GM23248 (cell line): ENCODE results near the gene PPY. TPM values are rescaled to one million over a fixed set of nuclear protein-coding genes. Genes with fewer than 3 reads are reported as not detected.

Experiments used
- DNase-seq: peaks from one replicate; pipeline ENCODE4 v3.0.0-alpha.2; 2015
- H2AFZ ChIP-seq: fragments of 200-600 bp; sonication (generic); 2 replicates; pipeline ENCODE4 v1.6.1; 2016; ENCODE audit warnings: antibody characterized with exemption
- H3F3A ChIP-seq: fragments of 200-600 bp; sonication (generic); 2 replicates; pipeline ENCODE4 v1.6.1; 2016; ENCODE audit warnings: mild to moderate bottlenecking, antibody characterized with exemption, mixed run types; ENCODE audit not compliant: insufficient read depth
- H3K27ac ChIP-seq: fragments of 200-600 bp; sonication (generic); 2 replicates; pipeline ENCODE4 v1.5.1; 2016; ENCODE audit warnings: mild to moderate bottlenecking
- H3K27me3 ChIP-seq: fragments of 200-600 bp; sonication (generic); replicated peaks from 2 replicates; pipeline ENCODE4 v1.6.1; 2016; ENCODE audit warnings: mild to moderate bottlenecking; ENCODE audit not compliant: insufficient read depth
- H3K36me3 ChIP-seq: fragments of 200-600 bp; sonication (generic); 2 replicates; pipeline ENCODE4 v1.6.1; 2016; ENCODE audit warnings: low read depth, mild to moderate bottlenecking
- H3K4me1 ChIP-seq: fragments of 200-600 bp; sonication (generic); 2 replicates; pipeline ENCODE4 v1.6.1; 2016; ENCODE audit warnings: mild to moderate bottlenecking; ENCODE audit not compliant: insufficient read depth
- H3K4me2 ChIP-seq: fragments of 200-600 bp; sonication (generic); one replicate; pipeline ENCODE4 v1.6.1; 2016; ENCODE audit warnings: mild to moderate bottlenecking; ENCODE audit not compliant: unreplicated experiment
- H3K4me3 ChIP-seq: fragments of 200-600 bp; sonication (generic); 2 replicates; pipeline ENCODE4 v1.5.1; 2016; ENCODE audit warnings: mild to moderate bottlenecking
- H3K79me2 ChIP-seq: fragments of 200-600 bp; sonication (generic); 2 replicates; pipeline ENCODE4 v1.6.1; 2016; ENCODE audit warnings: mild to moderate bottlenecking; ENCODE audit not compliant: insufficient read depth
- H3K9ac ChIP-seq: fragments of 200-600 bp; sonication (generic); 2 replicates; pipeline ENCODE4 v1.6.1; 2016; ENCODE audit warnings: mild to moderate bottlenecking
- H3K9me2 ChIP-seq: fragments of 200-600 bp; sonication (generic); 2 replicates; pipeline ENCODE4 v1.6.1; 2016; ENCODE audit warnings: mixed run types, mild to moderate bottlenecking, moderate library complexity; ENCODE audit not compliant: insufficient read depth
- H3K9me3 ChIP-seq: fragments of 200-600 bp; sonication (generic); one replicate; pipeline ENCODE4 v1.6.1; 2017; ENCODE audit warnings: low read depth
- H4K20me1 ChIP-seq: fragments of 200-600 bp; sonication (generic); 2 replicates; pipeline ENCODE4 v1.6.0; 2016; ENCODE audit not compliant: insufficient read depth
- EZH2 ChIP-seq: fragments of 200-600 bp; sonication (generic); IDR thresholded peaks from 2 replicates; pipeline ENCODE4 v1.6.1; 2018; ENCODE audit warnings: antibody characterized with exemption, mild to moderate bottlenecking; ENCODE audit not compliant: insufficient read depth, poor library complexity, severe bottlenecking
- EZH2phosphoT487 ChIP-seq: fragments of 200-600 bp; sonication (generic); IDR thresholded peaks from 2 replicates; pipeline ENCODE4 v1.6.1; 2018; ENCODE audit warnings: antibody characterized with exemption, moderate library complexity, mild to moderate bottlenecking, low read depth; ENCODE audit not compliant: insufficient read depth
- WGBS, 2 experiments: methylation state at CpG; one replicate each; pipeline ENCODE4 v1.1.6; 2015 to 2017; ENCODE audit warnings: low lambda C conversion rate in 2 of 2, low coverage in 1 of 2; ENCODE audit errors: missing lambda C conversion rate in 2 of 2; 5-methylcytosine and 5-hydroxymethylcytosine counted together
- in situ Hi-C: fragments of 300-500 bp; cut with MboI; formaldehyde crosslinking; loops from 2 replicates; pipeline ENCODE4 v1.15.0; 2020
- polyA plus RNA-seq: library from polyadenylated mRNA; unstranded; fragments of >200 nt; fragmentation: Nextera tagmentation; extraction: Ambion mirVana; gene quantifications from 2 replicates; pipeline ENCODE4 v1.2.1, GENCODE V29; 2016
- total RNA-seq: library from RNA; depleted of rRNA; stranded (reverse); fragments of >200 nt; shearing (Covaris generic); gene quantifications from 2 replicates; pipeline ENCODE4 v1.2.3, GENCODE V29; 2014

The PPY gene
- total and polyA plus RNA-seq, 2 experiments from 2014 or later, result not detected

- Histone ChIP-seq H3K4me1 (peaks cover 8% of the 10 kb centered on the region), H3K9me3 (no peaks in the 10 kb centered on the region), H3F3A (peaks cover 7% of the 10 kb centered on the region; the same call in 1 of the 2 replicates), H3K9me2 (no peaks in the 10 kb centered on the region), H4K20me1 (no peaks in the 10 kb centered on the region), H3K79me2 (no peaks in the 10 kb centered on the region), H3K4me3 (no peak overlapping the region), H3K4me2 (no peak overlapping the region), H3K27ac (no peak overlapping the region), H3K27me3 (no peaks in the 10 kb centered on the region), H3K9ac (no peak overlapping the region), H3K36me3 (no peaks in the 10 kb centered on the region), H2AFZ (no peak overlapping the region)
- in situ Hi-C loops, result no loop called here
- TF ChIP-seq EZH2 (no peak), EZH2phosphoT487 (no peak)
- 54 to 60% methylated on average over 7 of the region's 7 CpGs for WGBS, 2 experiments
- DNase-seq, result no peak
These were observed 32.6 kb downstream of the PPY start for GRCh38 chr17:43909537-43910231.

GRCh38 chr17:43907998-43908721 is 34.1 kb downstream of the PPY start:
- H2AFZ ChIP-seq, result peak overlapping the region; percentile 93
- H3K4me2 ChIP-seq, result peak overlapping the region; percentile 91
- no peaks in the 10 kb centered on the region for H3K9me3 ChIP-seq
- H4K20me1 ChIP-seq, result no peaks in the 10 kb centered on the region
- in situ Hi-C loops, result no loop called here
- TF ChIP-seq EZH2phosphoT487 (no peak), EZH2 (no peak)
- no peaks in the 10 kb centered on the region for H3K9me2 ChIP-seq
- H3K27ac ChIP-seq, result 0 out of 2 replicates have a peak overlapping the region, but pooled peaks have one; percentile 2
- H3K36me3 ChIP-seq, result no peaks in the 10 kb centered on the region
- no peaks in the 10 kb centered on the region for H3K79me2 ChIP-seq
- H3K4me1 ChIP-seq, result peaks cover 8% of the 10 kb centered on the region
- peak overlapping the region; percentile 76 for H3K9ac ChIP-seq
- peak overlapping the region; percentile 84 for H3K4me3 ChIP-seq
- H3K27me3 ChIP-seq, result no peaks in the 10 kb centered on the region
- peak; percentile 90 for DNase-seq
- peaks cover 7% of the 10 kb centered on the region; the same call in 1 of the 2 replicates for H3F3A ChIP-seq
- WGBS, 2 experiments, result 8 to 12% methylated on average over 26 of the region's 26 CpGs

DNA sequence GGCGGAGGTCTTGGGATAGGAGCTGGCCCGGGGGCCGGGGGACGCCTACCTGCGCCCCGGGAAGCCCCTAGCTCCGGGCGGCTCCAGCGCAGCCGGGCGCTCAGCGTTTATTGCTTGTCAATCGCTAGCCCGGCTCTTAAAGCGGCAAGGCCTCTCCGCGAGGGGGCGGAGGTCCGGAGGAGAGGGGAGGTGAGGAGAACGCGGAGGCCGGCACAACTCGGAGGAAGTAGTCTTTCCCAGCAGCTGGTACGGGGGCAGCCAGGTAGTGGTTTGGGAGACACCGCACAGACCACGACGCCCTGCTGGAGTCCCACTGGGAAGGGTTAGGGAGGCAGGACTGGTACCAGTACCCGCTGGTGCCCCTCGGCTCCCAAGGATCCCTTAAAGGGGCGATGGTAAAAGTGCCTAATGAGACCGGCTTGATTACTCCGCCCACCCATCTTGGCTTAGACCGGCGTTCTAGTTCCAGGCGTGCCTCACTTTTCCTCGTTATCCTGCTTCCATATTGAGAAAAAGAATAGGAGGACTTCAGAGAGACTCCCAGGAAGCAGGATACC is 34.8 kb downstream of the PPY start, which contains the start of gene MPP2:
TSS of gene MPP2 (minus strand) at position 112 of the 557 bp plus-strand sequence. CDS start 3,076 bp downstream, outside the sequence.
- Histone ChIP-seq H3K9me2 (no peaks in the 10 kb centered on the region), H3K27ac (0 out of 2 replicates have a peak within 1 kb of the TSS, but pooled peaks have one; percentile 2), H3K4me1 (peaks cover 8% of the 10 kb centered on the region), H3K27me3 (no peaks in the 10 kb centered on the region), H3K4me2 (peak within 1 kb of the TSS; percentile 91), H3K9me3 (no peaks in the 10 kb centered on the region), H4K20me1 (no peaks in the 10 kb centered on the region), H3K79me2 (no peaks in the 10 kb centered on the region), H3K9ac (peak within 1 kb of the TSS; percentile 76), H3F3A (peaks cover 7% of the 10 kb centered on the region; the same call in 1 of the 2 replicates), H3K36me3 (no peaks in the 10 kb centered on the region), H2AFZ (peak within 1 kb of the TSS; percentile 93), H3K4me3 (peak within 1 kb of the TSS; percentile 84)
- in situ Hi-C loops, result no loop called here
- peak; percentile 89 for DNase-seq
- WGBS, 2 experiments, result 1 to 2% methylated on average over 32 of the region's 36 CpGs
- no peak for TF ChIP-seq EZH2
- no peak for TF ChIP-seq EZH2phosphoT487

- Histone ChIP-seq H3K9ac (peak overlapping the region; percentile 76), H3K4me2 (peak overlapping the region; percentile 91), H3F3A (peaks cover 7% of the 10 kb centered on the region; the same call in 1 of the 2 replicates), H3K9me2 (no peaks in the 10 kb centered on the region), H4K20me1 (no peaks in the 10 kb centered on the region), H2AFZ (peak overlapping the region; percentile 93), H3K27ac (no peak overlapping the region), H3K79me2 (no peaks in the 10 kb centered on the region), H3K36me3 (no peaks in the 10 kb centered on the region), H3K9me3 (no peaks in the 10 kb centered on the region), H3K4me1 (peaks cover 8% of the 10 kb centered on the region), H3K4me3 (peak overlapping the region; percentile 84), H3K27me3 (no peaks in the 10 kb centered on the region)
- DNase-seq, result peak; percentile 40
- TF ChIP-seq EZH2 (no peak), EZH2phosphoT487 (no peak)
- 2 to 3% methylated on average over 17 to 29 of the region's 29 CpGs for WGBS, 2 experiments
- in situ Hi-C loops, result no loop called here
These were observed 35.3 kb downstream of the PPY start for GRCh38 chr17:43906951-43907424.
